Keratinocyte (primary cell): Measurements from ENCODE around the gene FMNL2. TPM values are rescaled to one million over a fixed set of nuclear protein-coding genes. Genes with fewer than 3 reads are reported as not detected.

Source experiments
- DNase-seq: peaks from one replicate; pipeline ENCODE4 v3.0.0-alpha.2; 2011; ENCODE audit warnings: low read depth, missing footprints, low spot score
- FAIRE-seq: peaks from 2 replicates; lab custom pipeline; 2011; peaks lifted over from hg19 to GRCh38; lab: Jason Lieb, UNC
- H2AFZ ChIP-seq: 2 replicates; pipeline ENCODE4 v1.6.0; 2012; ENCODE audit warnings: low read length, control low read depth, inconsistent platforms; ENCODE audit not compliant: control insufficient read depth
- H3K27ac ChIP-seq: 2 replicates; pipeline ENCODE4 v1.5.1; 2011; ENCODE audit warnings: low read length; ENCODE audit not compliant: control insufficient read depth, insufficient read depth
- H3K27me3 ChIP-seq: 3 replicates; pipeline ENCODE4 v1.6.0; 2011; ENCODE audit warnings: low read length; ENCODE audit not compliant: control insufficient read depth, insufficient read depth; ENCODE audit errors: extremely low read depth
- H3K36me3 ChIP-seq, 2 experiments: 2 replicates in 1 of 2; 3 replicates in 1 of 2; pipeline ENCODE4 v1.5.1; 2011; ENCODE audit warnings: low read length in 2 of 2, mild to moderate bottlenecking in 1 of 2; ENCODE audit not compliant: control insufficient read depth in 2 of 2, insufficient read depth in 2 of 2; ENCODE audit errors: extremely low read depth in 1 of 2
- H3K4me1 ChIP-seq: 3 replicates; pipeline ENCODE4 v1.5.1; 2011; ENCODE audit warnings: low read length; ENCODE audit not compliant: control insufficient read depth, insufficient read depth; ENCODE audit errors: extremely low read depth
- H3K4me2 ChIP-seq: 3 replicates; pipeline ENCODE4 v1.6.0; 2011; ENCODE audit warnings: low read depth, low read length; ENCODE audit not compliant: control insufficient read depth, insufficient read depth; ENCODE audit errors: extremely low read depth
- H3K4me3 ChIP-seq, 3 experiments: fragments of 200-600 bp in 1 of 3; sonication (generic) in 1 of 3; 2 replicates in 2 of 3; 3 replicates in 1 of 3; pipeline ENCODE4 v1.5.1; 2011 to 2016; ENCODE audit warnings: low read length in 3 of 3, mild to moderate bottlenecking in 3 of 3, control low read depth in 2 of 3, inconsistent platforms in 1 of 3, low read depth in 1 of 3, mixed read lengths in 1 of 3, mixed run types in 1 of 3, moderate library complexity in 1 of 3; ENCODE audit not compliant: control insufficient read depth in 2 of 3, insufficient read depth in 2 of 3; ENCODE audit errors: extremely low read depth in 1 of 3
- H3K79me2 ChIP-seq: 2 replicates; pipeline ENCODE4 v1.6.0; 2012; ENCODE audit warnings: low read length; ENCODE audit not compliant: control insufficient read depth, insufficient read depth
- H3K9ac ChIP-seq: 3 replicates; pipeline ENCODE4 v1.6.0; 2011; ENCODE audit warnings: low read length; ENCODE audit not compliant: control insufficient read depth, insufficient read depth; ENCODE audit errors: extremely low read depth
- H3K9me1 ChIP-seq: 3 replicates; pipeline ENCODE4 v1.6.0; 2011; ENCODE audit warnings: low read length; ENCODE audit not compliant: control insufficient read depth, insufficient read depth; ENCODE audit errors: extremely low read depth
- H3K9me3 ChIP-seq: 2 replicates; pipeline ENCODE4 v1.5.1; 2012; ENCODE audit warnings: low read depth, low read length; ENCODE audit not compliant: control insufficient read depth
- H4K20me1 ChIP-seq: 3 replicates; pipeline ENCODE4 v1.6.0; 2011; ENCODE audit warnings: low read length; ENCODE audit not compliant: control insufficient read depth, insufficient read depth; ENCODE audit errors: extremely low read depth
- EZH2 ChIP-seq: IDR thresholded peaks from one replicate; pipeline ENCODE4 v1.6.1; 2012; ENCODE audit warnings: inconsistent platforms, mild to moderate bottlenecking, low read length, moderate library complexity
- dilution Hi-C: fragments of 300-500 bp; cut with MboI; formaldehyde crosslinking; loops from one replicate; pipeline ENCODE4 v1.7.0; 2020; ENCODE audit warnings: low sequenced_read_pairs; ENCODE audit not compliant: extremely low pct_ligation_motif_present
- polyA plus RNA-seq, 5 experiments: library from polyadenylated mRNA; depleted of rRNA in 3 of 5; stranded (reverse) in 3 of 5; stranded (forward) in 1 of 5; unstranded in 1 of 5; fragments of >200 nt; gene quantifications; 1 replicate in 1 of 5; 2 replicates in 3 of 5; 3 replicates in 1 of 5; pipeline versions ENCODE4 v1.2.1 to v1.2.3, GENCODE V29; 2011 to 2012; ENCODE audit warnings: missing spikeins in 2 of 5, low read depth in 1 of 5, low replicate concordance in 1 of 5
- TF ChIP-seq, protein P1 (sequence below), 3 experiments: IDR thresholded peaks in 1 of 3; conservative IDR thresholded peaks in 1 of 3; optimal IDR thresholded peaks in 1 of 3; 2 replicates in 2 of 3; 3 replicates in 1 of 3; pipeline versions ENCODE3 to v1.5.1; 2011; ENCODE audit warnings: low read length in 3 of 3, mild to moderate bottlenecking in 3 of 3, moderate library complexity in 2 of 3, control low read depth in 1 of 3, inconsistent platforms in 1 of 3; ENCODE audit not compliant: insufficient read depth in 2 of 3; ENCODE audit errors: extremely low read depth in 1 of 3

The FMNL2 gene
- polyA plus RNA-seq, 1 donor (not counting 4 experiments of a cell fraction or from before 2014, with no cell fraction given) = 62.7 TPM

DNA sequence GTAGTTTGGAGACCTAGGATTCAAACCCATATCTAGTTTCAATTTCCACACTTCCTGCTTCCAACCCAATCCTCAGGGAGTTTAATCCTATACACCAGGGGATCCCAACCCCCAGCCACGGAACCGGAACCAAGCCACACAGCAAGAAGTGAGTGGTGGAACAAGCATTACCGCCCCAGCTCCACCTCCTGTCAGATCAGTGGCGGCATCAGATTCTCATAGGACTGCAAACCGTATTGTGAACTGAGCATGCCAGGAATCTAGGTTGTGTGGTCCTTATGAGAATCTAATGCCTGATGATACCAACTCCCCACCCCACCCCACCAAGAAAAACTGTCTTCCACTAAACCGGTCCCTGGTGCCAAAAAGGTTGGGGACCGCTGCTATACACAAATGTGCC is 329.8 kb downstream of the FMNL2 start:
- Histone ChIP-seq H3K4me2 (no peak overlapping the region), H3K9me1 (no peaks in the 10 kb centered on the region), H3K9ac (no peak overlapping the region), H3K4me3 (no peak overlapping the region), H3K27me3 (no peaks in the 10 kb centered on the region), H3K4me1 (no peaks in the 10 kb centered on the region), H3K36me3 (peaks cover 21 to 34% of the 10 kb centered on the region in 2 experiments), H3K27ac (no peak overlapping the region), H3K9me3 (no peaks in the 10 kb centered on the region), H3K79me2 (no peaks in the 10 kb centered on the region), H2AFZ (no peak overlapping the region), H4K20me1 (no peaks in the 10 kb centered on the region)
- no peak for DNase-seq
- no peak for FAIRE-seq
- dilution Hi-C loops = no loop called here
- TF ChIP-seq, protein P1, sequence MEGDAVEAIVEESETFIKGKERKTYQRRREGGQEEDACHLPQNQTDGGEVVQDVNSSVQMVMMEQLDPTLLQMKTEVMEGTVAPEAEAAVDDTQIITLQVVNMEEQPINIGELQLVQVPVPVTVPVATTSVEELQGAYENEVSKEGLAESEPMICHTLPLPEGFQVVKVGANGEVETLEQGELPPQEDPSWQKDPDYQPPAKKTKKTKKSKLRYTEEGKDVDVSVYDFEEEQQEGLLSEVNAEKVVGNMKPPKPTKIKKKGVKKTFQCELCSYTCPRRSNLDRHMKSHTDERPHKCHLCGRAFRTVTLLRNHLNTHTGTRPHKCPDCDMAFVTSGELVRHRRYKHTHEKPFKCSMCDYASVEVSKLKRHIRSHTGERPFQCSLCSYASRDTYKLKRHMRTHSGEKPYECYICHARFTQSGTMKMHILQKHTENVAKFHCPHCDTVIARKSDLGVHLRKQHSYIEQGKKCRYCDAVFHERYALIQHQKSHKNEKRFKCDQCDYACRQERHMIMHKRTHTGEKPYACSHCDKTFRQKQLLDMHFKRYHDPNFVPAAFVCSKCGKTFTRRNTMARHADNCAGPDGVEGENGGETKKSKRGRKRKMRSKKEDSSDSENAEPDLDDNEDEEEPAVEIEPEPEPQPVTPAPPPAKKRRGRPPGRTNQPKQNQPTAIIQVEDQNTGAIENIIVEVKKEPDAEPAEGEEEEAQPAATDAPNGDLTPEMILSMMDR (optimal IDR thresholded peaks at IDR 0.05 in 1 of 3, IDR thresholded peaks at IDR 0.05 in 1 of 3, conservative IDR thresholded peaks at IDR 0.05 in 1 of 3; ENCODE audit: extremely low read depth in 1 of 3, insufficient read depth in 2 of 3, low read length in 3 of 3) = no peak
- TF ChIP-seq EZH2 = no peak

GRCh38 chr2:152674334-152674733 is 339.4 kb downstream of the FMNL2 start:
- no peak overlapping the region for H2AFZ ChIP-seq
- no peaks in the 10 kb centered on the region for H3K4me1 ChIP-seq
- dilution Hi-C loops = no loop called here
- H3K27me3 ChIP-seq = no peaks in the 10 kb centered on the region
- no peak overlapping the region for H3K4me2 ChIP-seq
- FAIRE-seq (no peak), DNase-seq (no peak)
- H4K20me1 ChIP-seq = no peaks in the 10 kb centered on the region
- peaks cover 18 to 20% of the 10 kb centered on the region in 2 experiments for H3K36me3 ChIP-seq
- no peak for TF ChIP-seq EZH2
- TF ChIP-seq, protein P1 (optimal IDR thresholded peaks at IDR 0.05 in 1 of 3, IDR thresholded peaks at IDR 0.05 in 1 of 3, conservative IDR thresholded peaks at IDR 0.05 in 1 of 3; ENCODE audit: extremely low read depth in 1 of 3, insufficient read depth in 2 of 3, low read length in 3 of 3) = no peak
- H3K79me2 ChIP-seq = no peaks in the 10 kb centered on the region
- no peak overlapping the region for H3K27ac ChIP-seq
- no peaks in the 10 kb centered on the region for H3K9me3 ChIP-seq
- H3K9ac ChIP-seq = no peak overlapping the region
- H3K4me3 ChIP-seq = no peak overlapping the region
- H3K9me1 ChIP-seq = no peaks in the 10 kb centered on the region
